SK-N-SH (cell line): ENCODE data around the gene DACH1. TPM values are rescaled to one million over a fixed set of nuclear protein-coding genes. Genes with fewer than 3 reads are reported as not detected.

Source experiments
- CTCF ChIA-PET: fragments of 300-600, 350-600 bp; formaldehyde crosslinking; extraction: SDS; loops from one replicate; lab custom pipeline; 2021; lab: Yijun Ruan, JAX
- POLR2A ChIA-PET: fragments of 350-600 bp; sonication (Branson Sonifier 250); formaldehyde crosslinking; extraction: SDS; loops from one replicate; lab custom pipeline; 2020; ENCODE audit warnings: antibody characterized with exemption, inconsistent platforms; lab: Yijun Ruan, JAX
- DNase-seq: peaks from one replicate; pipeline ENCODE4 v3.0.0; 2012
- H2AFZ ChIP-seq: fragments of 200-600 bp; sonication (generic); 2 replicates; pipeline ENCODE4 v1.8.1; 2016; ENCODE audit warnings: antibody characterized with exemption, mild to moderate bottlenecking, low read depth
- H3F3A ChIP-seq: fragments of 200-600 bp; sonication (generic); replicated peaks from 2 replicates; pipeline ENCODE3; 2016; ENCODE audit warnings: antibody characterized with exemption, mild to moderate bottlenecking; ENCODE audit not compliant: insufficient read depth
- H3K27ac ChIP-seq, 2 experiments: fragments of 200-500 bp in 1 of 2; fragments of 200-600 bp in 1 of 2; sonication (Bioruptor generic) in 1 of 2; sonication (generic), shearing (Covaris generic) in 1 of 2; 2 replicates each; pipeline versions ENCODE4 v1.5.1 to v1.6.1; 2014 to 2016; ENCODE audit warnings: low read depth in 2 of 2, inconsistent platforms in 1 of 2, low read length in 1 of 2, mild to moderate bottlenecking in 1 of 2, mixed read lengths in 1 of 2
- H3K27me3 ChIP-seq: fragments of 200-600 bp; sonication (generic), shearing (Covaris generic); 2 replicates; pipeline ENCODE4 v1.6.1; 2016; ENCODE audit warnings: mixed run types; ENCODE audit not compliant: insufficient read depth
- H3K36me3 ChIP-seq, 2 experiments: fragments of 200-500 bp in 1 of 2; fragments of 200-600 bp in 1 of 2; sonication (Bioruptor generic) in 1 of 2; sonication (generic) in 1 of 2; replicated peaks in 1 of 2; 2 replicates each; pipeline versions ENCODE3 to v1.5.1; 2014 to 2016; ENCODE audit warnings: low read length in 1 of 2, mild to moderate bottlenecking in 1 of 2; ENCODE audit not compliant: insufficient read depth in 2 of 2, control insufficient read depth in 1 of 2
- H3K4me1 ChIP-seq, 2 experiments: fragments of 200-500 bp in 1 of 2; fragments of 200-600 bp in 1 of 2; sonication (Bioruptor generic) in 1 of 2; sonication (generic), shearing (Covaris generic) in 1 of 2; 2 replicates each; pipeline versions ENCODE4 v1.5.1 to v1.6.1; 2014 to 2016; ENCODE audit warnings: low read depth in 1 of 2, low read length in 1 of 2, mixed run types in 1 of 2; ENCODE audit not compliant: insufficient read depth in 2 of 2, control insufficient read depth in 1 of 2
- H3K4me2 ChIP-seq: fragments of 200-600 bp; sonication (generic), shearing (Covaris generic); 2 replicates; pipeline ENCODE4 v1.6.1; 2017; ENCODE audit warnings: mixed run types
- H3K4me3 ChIP-seq, 2 experiments: fragments of 200-500 bp in 1 of 2; fragments of 200-600 bp in 1 of 2; sonication (Bioruptor generic) in 1 of 2; sonication (generic), shearing (Covaris generic) in 1 of 2; 2 replicates each; pipeline versions ENCODE4 v1.5.1 to v1.8.1; 2014 to 2016; ENCODE audit warnings: low read depth in 2 of 2, inconsistent platforms in 1 of 2, low read length in 1 of 2, mild to moderate bottlenecking in 1 of 2, mixed read lengths in 1 of 2, moderate library complexity in 1 of 2
- H3K79me2 ChIP-seq: fragments of 200-600 bp; sonication (generic); 2 replicates; pipeline ENCODE4 v1.8.1; 2017; ENCODE audit warnings: mild to moderate bottlenecking; ENCODE audit not compliant: insufficient read depth
- H3K9ac ChIP-seq: fragments of 200-600 bp; sonication (generic); 2 replicates; pipeline ENCODE4 v1.6.1; 2017; ENCODE audit warnings: mixed run types
- H3K9me2 ChIP-seq: fragments of 200-600 bp; sonication (generic); 2 replicates; pipeline ENCODE4 v1.6.1; 2017; ENCODE audit warnings: mixed run types
- H3K9me3 ChIP-seq: fragments of 200-600 bp; sonication (generic); 2 replicates; pipeline ENCODE4 v1.6.1; 2017; ENCODE audit warnings: mixed run types, mild to moderate bottlenecking, moderate library complexity
- H4K20me1 ChIP-seq: fragments of 200-600 bp; sonication (generic); 2 replicates; pipeline ENCODE4 v1.6.1; 2017; ENCODE audit warnings: mild to moderate bottlenecking, mixed run types; ENCODE audit not compliant: insufficient read depth
- CHD2 ChIP-seq: fragments of 150-350 bp; IDR thresholded peaks from 2 replicates; pipeline ENCODE4 v1.6.1; 2018; ENCODE audit warnings: low read length; ENCODE audit not compliant: partially characterized antibody
- ELF1 ChIP-seq: IDR thresholded peaks from 2 replicates; pipeline ENCODE4 v1.4.0; 2012
- EZH2phosphoT487 ChIP-seq: fragments of 200-600 bp; sonication (generic); IDR thresholded peaks from 2 replicates; pipeline ENCODE4 v1.6.1; 2017; ENCODE audit warnings: low read depth, mixed run types, mild to moderate bottlenecking, antibody characterized with exemption, moderate library complexity, borderline replicate concordance
- FOSL2 ChIP-seq: IDR thresholded peaks from 2 replicates; pipeline ENCODE4 v1.4.0; 2012; ENCODE audit warnings: low read depth, mild to moderate bottlenecking, moderate library complexity, borderline replicate concordance
- FOXJ3 ChIP-seq: sonication (generic); formaldehyde crosslinking; IDR thresholded peaks from 2 replicates; pipeline ENCODE4 v1.5.1; 2020; ENCODE audit warnings: mild to moderate bottlenecking, missing genetic modification reagents
- FOXM1 ChIP-seq: IDR thresholded peaks from 2 replicates; pipeline ENCODE4 v1.4.0; 2012; ENCODE audit warnings: low read depth, mild to moderate bottlenecking
- GABPA ChIP-seq: IDR thresholded peaks from 2 replicates; pipeline ENCODE4 v1.4.0; 2012; ENCODE audit warnings: low read depth, mild to moderate bottlenecking
- GATA2 ChIP-seq: sonication (generic); formaldehyde crosslinking; IDR thresholded peaks from 2 replicates; pipeline ENCODE4 v1.5.0; 2020; ENCODE audit warnings: mild to moderate bottlenecking, missing genetic modification reagents
- MEF2A ChIP-seq: IDR thresholded peaks from 2 replicates; pipeline ENCODE4 v1.4.0; 2012; ENCODE audit warnings: low read depth, borderline replicate concordance
- NFIC ChIP-seq: IDR thresholded peaks from 2 replicates; pipeline ENCODE4 v1.4.0; 2012; ENCODE audit warnings: borderline replicate concordance
- RAD21 ChIP-seq: IDR thresholded peaks from 2 replicates; pipeline ENCODE4 v1.6.1; 2012; ENCODE audit warnings: mild to moderate bottlenecking, low read length
- RCOR1 ChIP-seq: fragments of 150-350 bp; IDR thresholded peaks from 2 replicates; pipeline ENCODE4 v1.6.1; 2017; ENCODE audit warnings: antibody characterized with exemption, low read length
- SIN3A ChIP-seq: IDR thresholded peaks from 2 replicates; pipeline ENCODE4 v1.6.1; 2012; ENCODE audit warnings: low read depth, mild to moderate bottlenecking, low read length, moderate library complexity, borderline replicate concordance
- TAF1 ChIP-seq: IDR thresholded peaks from 2 replicates; pipeline ENCODE4 v1.6.1; 2012; ENCODE audit warnings: low read depth, mild to moderate bottlenecking, low read length, moderate library complexity, borderline replicate concordance
- WGBS: methylation state at CpG from one replicate; pipeline ENCODE4 v1.1.6; 2017; ENCODE audit warnings: low lambda C conversion rate; 5-methylcytosine and 5-hydroxymethylcytosine counted together
- polyA plus RNA-seq, 3 experiments: library from polyadenylated mRNA; depleted of rRNA; stranded (reverse); fragments of >200 nt; gene quantifications; 2 replicates each; pipeline ENCODE4 v1.2.3, GENCODE V29; 2012
- TF ChIP-seq, protein P1 (sequence below): fragments of 200-600 bp; sonication (generic); IDR thresholded peaks from 2 replicates; pipeline ENCODE4 v1.6.1; 2017; ENCODE audit warnings: antibody characterized with exemption, mild to moderate bottlenecking, moderate library complexity
- TF ChIP-seq, protein P2 (sequence below): fragments of 150-350 bp; IDR thresholded peaks from 2 replicates; pipeline ENCODE4 v1.6.1; 2016; ENCODE audit warnings: mild to moderate bottlenecking, low read depth, low read length
- TF ChIP-seq, protein P3 (sequence below): IDR thresholded peaks from 2 replicates; pipeline ENCODE4; 2012

Gene DACH1
- polyA plus RNA-seq, 1 of the 3 experiments (the other 2 are of a cell fraction), result 0.21 TPM

DNA sequence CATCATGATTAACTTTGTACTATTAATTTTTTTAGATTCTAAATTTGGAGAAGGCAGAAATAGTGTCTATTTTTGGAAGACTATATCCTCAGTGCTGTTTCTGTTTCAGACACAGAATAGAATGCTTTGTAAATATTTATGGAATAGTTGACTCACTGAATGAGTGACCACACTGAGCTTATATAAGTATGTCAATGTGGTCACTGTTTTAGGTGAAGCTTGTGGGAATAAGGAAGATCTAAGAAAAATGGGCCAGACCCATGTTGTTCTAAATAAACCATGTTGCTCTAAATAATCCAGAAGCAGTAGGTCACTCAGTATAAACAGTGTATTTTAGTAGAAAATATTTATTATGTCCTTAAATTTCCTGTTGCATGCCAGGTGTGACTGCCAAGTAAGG, 45.5 kb upstream of the DACH1 start:
- no peak overlapping the region for H3K9ac ChIP-seq
- no peaks in the 10 kb centered on the region for H3K36me3 ChIP-seq
- no peak overlapping the region for H2AFZ ChIP-seq
- POLR2A ChIA-PET, result no interaction called here
- H3F3A ChIP-seq, result no peaks in the 10 kb centered on the region
- CTCF ChIA-PET, result no interaction called here
- no peaks in the 10 kb centered on the region for H3K9me3 ChIP-seq
- H3K27me3 ChIP-seq, result no peaks in the 10 kb centered on the region
- DNase-seq, result no peak
- H3K4me3 ChIP-seq, result no peak overlapping the region
- H3K27ac ChIP-seq, result 0 out of 4 replicates have a peak overlapping the region, but pooled peaks of 1 of the 2 experiments have one; percentile 19
- no peaks in the 10 kb centered on the region for H3K9me2 ChIP-seq
- H3K4me2 ChIP-seq, result no peak overlapping the region
- TF ChIP-seq RCOR1 (no peak), FOSL2 (no peak), FOXJ3 (CRISPR knock-in tag) (no peak), GATA2 (CRISPR knock-in tag) (no peak), NFIC (no peak)
- TF ChIP-seq, protein P1, sequence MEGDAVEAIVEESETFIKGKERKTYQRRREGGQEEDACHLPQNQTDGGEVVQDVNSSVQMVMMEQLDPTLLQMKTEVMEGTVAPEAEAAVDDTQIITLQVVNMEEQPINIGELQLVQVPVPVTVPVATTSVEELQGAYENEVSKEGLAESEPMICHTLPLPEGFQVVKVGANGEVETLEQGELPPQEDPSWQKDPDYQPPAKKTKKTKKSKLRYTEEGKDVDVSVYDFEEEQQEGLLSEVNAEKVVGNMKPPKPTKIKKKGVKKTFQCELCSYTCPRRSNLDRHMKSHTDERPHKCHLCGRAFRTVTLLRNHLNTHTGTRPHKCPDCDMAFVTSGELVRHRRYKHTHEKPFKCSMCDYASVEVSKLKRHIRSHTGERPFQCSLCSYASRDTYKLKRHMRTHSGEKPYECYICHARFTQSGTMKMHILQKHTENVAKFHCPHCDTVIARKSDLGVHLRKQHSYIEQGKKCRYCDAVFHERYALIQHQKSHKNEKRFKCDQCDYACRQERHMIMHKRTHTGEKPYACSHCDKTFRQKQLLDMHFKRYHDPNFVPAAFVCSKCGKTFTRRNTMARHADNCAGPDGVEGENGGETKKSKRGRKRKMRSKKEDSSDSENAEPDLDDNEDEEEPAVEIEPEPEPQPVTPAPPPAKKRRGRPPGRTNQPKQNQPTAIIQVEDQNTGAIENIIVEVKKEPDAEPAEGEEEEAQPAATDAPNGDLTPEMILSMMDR, result no peak
- H4K20me1 ChIP-seq, result no peaks in the 10 kb centered on the region
- peaks cover 0 to 6% of the 10 kb centered on the region in 2 experiments; a peak in 1 of 4 replicates for H3K4me1 ChIP-seq
- H3K79me2 ChIP-seq, result no peaks in the 10 kb centered on the region

DNA sequence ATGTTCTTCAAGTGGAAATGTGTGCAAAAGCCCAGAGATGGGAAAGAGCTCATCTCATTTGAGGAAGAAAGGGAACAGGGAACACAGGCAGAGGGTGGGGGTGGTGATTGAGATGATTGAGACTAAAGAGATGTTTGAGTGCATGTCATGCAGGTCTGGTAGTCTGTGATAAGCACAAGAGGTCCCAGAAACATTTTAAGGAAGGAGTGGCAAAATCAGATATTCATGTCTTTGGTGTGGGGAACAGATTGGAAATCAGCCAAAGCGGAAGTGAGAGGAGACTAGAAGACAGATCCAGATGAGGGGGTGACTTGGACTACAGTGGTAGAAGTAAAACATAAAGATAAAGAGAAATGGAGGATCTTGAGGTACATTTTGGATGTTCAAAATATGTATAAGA, 39.4 kb upstream of the DACH1 start:
- Histone ChIP-seq H3K4me2 (no peak overlapping the region), H2AFZ (no peak overlapping the region), H3K79me2 (no peaks in the 10 kb centered on the region), H3K9ac (no peak overlapping the region), H3K27ac (no peak overlapping the region), H3F3A (no peaks in the 10 kb centered on the region), H3K4me1 (no peaks in the 10 kb centered on the region), H3K36me3 (no peaks in the 10 kb centered on the region), H3K27me3 (no peaks in the 10 kb centered on the region), H3K9me3 (no peaks in the 10 kb centered on the region), H3K9me2 (no peaks in the 10 kb centered on the region), H3K4me3 (no peak overlapping the region), H4K20me1 (no peaks in the 10 kb centered on the region)
- WGBS, result 69% methylated on average over 1 of the region's 1 CpG
- TF ChIP-seq RCOR1, result no peak
- peak; percentile 2 for DNase-seq
- ChIA-PET POLR2A (no interaction called here), CTCF (interaction anchor here (0.5 kb wide), 1 partner anchor 134 kb away, joined by 3 read pairs; no protein-coding TSS in a partner anchor)

DNA sequence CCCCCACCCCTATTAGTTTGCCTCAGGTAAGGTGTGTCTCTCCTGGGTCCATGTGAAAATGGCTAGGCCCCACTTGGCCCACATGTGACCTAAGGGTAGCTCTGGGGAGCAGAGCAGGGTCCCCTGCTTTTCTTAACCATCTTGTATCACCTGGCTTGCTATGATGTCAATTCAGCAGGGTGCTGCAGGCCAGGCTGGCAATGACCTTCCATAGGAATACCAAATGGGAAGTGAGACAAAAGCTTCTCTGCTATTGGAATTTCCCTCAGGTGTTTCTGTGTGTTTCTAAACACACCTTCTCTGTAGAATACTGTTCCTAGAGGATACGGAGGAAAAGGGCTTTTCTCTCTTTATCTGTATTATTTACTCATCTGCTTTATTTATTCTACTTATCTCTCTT, 35.7 kb upstream of the DACH1 start:
- no peak overlapping the region for H3K9ac ChIP-seq
- TF ChIP-seq GABPA (no peak), FOXM1 (no peak), FOSL2 (no peak), RAD21 (no peak), CHD2 (no peak), EZH2phosphoT487 (no peak), TAF1 (no peak), ELF1 (no peak), MEF2A (no peak), SIN3A (no peak), RCOR1 (no peak)
- TF ChIP-seq, protein P2, sequence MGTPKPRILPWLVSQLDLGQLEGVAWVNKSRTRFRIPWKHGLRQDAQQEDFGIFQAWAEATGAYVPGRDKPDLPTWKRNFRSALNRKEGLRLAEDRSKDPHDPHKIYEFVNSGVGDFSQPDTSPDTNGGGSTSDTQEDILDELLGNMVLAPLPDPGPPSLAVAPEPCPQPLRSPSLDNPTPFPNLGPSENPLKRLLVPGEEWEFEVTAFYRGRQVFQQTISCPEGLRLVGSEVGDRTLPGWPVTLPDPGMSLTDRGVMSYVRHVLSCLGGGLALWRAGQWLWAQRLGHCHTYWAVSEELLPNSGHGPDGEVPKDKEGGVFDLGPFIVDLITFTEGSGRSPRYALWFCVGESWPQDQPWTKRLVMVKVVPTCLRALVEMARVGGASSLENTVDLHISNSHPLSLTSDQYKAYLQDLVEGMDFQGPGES, result no peak
- TF ChIP-seq, protein P3, sequence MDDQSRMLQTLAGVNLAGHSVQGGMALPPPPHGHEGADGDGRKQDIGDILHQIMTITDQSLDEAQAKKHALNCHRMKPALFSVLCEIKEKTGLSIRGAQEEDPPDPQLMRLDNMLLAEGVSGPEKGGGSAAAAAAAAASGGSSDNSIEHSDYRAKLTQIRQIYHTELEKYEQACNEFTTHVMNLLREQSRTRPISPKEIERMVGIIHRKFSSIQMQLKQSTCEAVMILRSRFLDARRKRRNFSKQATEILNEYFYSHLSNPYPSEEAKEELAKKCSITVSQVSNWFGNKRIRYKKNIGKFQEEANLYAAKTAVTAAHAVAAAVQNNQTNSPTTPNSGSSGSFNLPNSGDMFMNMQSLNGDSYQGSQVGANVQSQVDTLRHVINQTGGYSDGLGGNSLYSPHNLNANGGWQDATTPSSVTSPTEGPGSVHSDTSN, result no peak
- no peak overlapping the region for H3K4me3 ChIP-seq
- H3K9me2 ChIP-seq, result no peaks in the 10 kb centered on the region
- CTCF ChIA-PET, result no interaction called here
- POLR2A ChIA-PET, result no interaction called here
- H3K27me3 ChIP-seq, result no peaks in the 10 kb centered on the region
- no peak overlapping the region for H3K4me2 ChIP-seq
- H3K27ac ChIP-seq, result no peak overlapping the region
- H2AFZ ChIP-seq, result no peak overlapping the region
- no peaks in the 10 kb centered on the region for H3K36me3 ChIP-seq
- no peaks in the 10 kb centered on the region for H4K20me1 ChIP-seq
- H3K9me3 ChIP-seq, result no peaks in the 10 kb centered on the region
- DNase-seq, result no peak
- H3K4me1 ChIP-seq, result no peaks in the 10 kb centered on the region
- H3F3A ChIP-seq, result no peaks in the 10 kb centered on the region
- H3K79me2 ChIP-seq, result no peaks in the 10 kb centered on the region
- 71% methylated on average over 1 of the region's 1 CpG for WGBS
